Mesenchymal stem cell (in vitro differentiated cells and primary cell): ENCODE results near the gene PRKAG1.

ENCODE experiments used
- DNase-seq: peaks from one replicate; pipeline ENCODE4 v3.0.0-alpha.2; 2013
- H2AFZ ChIP-seq: one replicate; pipeline ENCODE4 v1.6.1; 2013; ENCODE audit warnings: low read depth, mild to moderate bottlenecking, control low read depth, inconsistent platforms, low read length, moderate library complexity
- H2AK5ac ChIP-seq: 2 replicates; pipeline ENCODE4 v1.6.1; 2013; ENCODE audit warnings: low read length, moderate library complexity, mild to moderate bottlenecking, inconsistent platforms; ENCODE audit not compliant: severe bottlenecking
- H2BK120ac ChIP-seq: one replicate; pipeline ENCODE4 v1.6.1; 2013; ENCODE audit warnings: low read depth, mild to moderate bottlenecking, inconsistent platforms, low read length, moderate library complexity
- H2BK12ac ChIP-seq, 2 experiments: one replicate each; pipeline ENCODE4 v1.6.1; 2013; ENCODE audit warnings: inconsistent platforms in 2 of 2, low read length in 2 of 2, mild to moderate bottlenecking in 2 of 2, moderate library complexity in 2 of 2, control low read depth in 1 of 2
- H2BK15ac ChIP-seq: one replicate; pipeline ENCODE4 v1.6.1; 2013; ENCODE audit warnings: mild to moderate bottlenecking, low read depth, inconsistent platforms; ENCODE audit not compliant: poor library complexity, severe bottlenecking
- H2BK5ac ChIP-seq: 2 replicates; pipeline ENCODE4 v1.6.1; 2013; ENCODE audit warnings: low read depth, mild to moderate bottlenecking, low read length, control low read depth, inconsistent platforms; ENCODE audit not compliant: poor library complexity, severe bottlenecking
- H3K14ac ChIP-seq, 2 experiments: one replicate each; pipeline ENCODE4 v1.6.1; 2013; ENCODE audit warnings: inconsistent platforms in 2 of 2, low read length in 2 of 2, control low read depth in 1 of 2, mild to moderate bottlenecking in 1 of 2, moderate library complexity in 1 of 2
- H3K18ac ChIP-seq, 2 experiments: one replicate each; pipeline ENCODE4 v1.6.1; 2013; ENCODE audit warnings: inconsistent platforms in 2 of 2, low read length in 2 of 2, control low read depth in 1 of 2, low read depth in 1 of 2, mild to moderate bottlenecking in 1 of 2
- H3K23ac ChIP-seq, 2 experiments: one replicate each; pipeline ENCODE4 v1.6.1; 2013; ENCODE audit warnings: inconsistent platforms in 2 of 2, low read length in 2 of 2, mild to moderate bottlenecking in 2 of 2, moderate library complexity in 2 of 2, control low read depth in 1 of 2
- H3K27ac ChIP-seq: 2 replicates; pipeline ENCODE4 v1.5.1; 2013; ENCODE audit warnings: mild to moderate bottlenecking, moderate library complexity, low read length, control low read depth, inconsistent platforms; ENCODE audit not compliant: poor library complexity, severe bottlenecking
- H3K27me3 ChIP-seq, 2 experiments: 2 replicates each; pipeline versions ENCODE4 v1.6.1 to v1.7.0; 2013; ENCODE audit warnings: low read length in 2 of 2, mild to moderate bottlenecking in 2 of 2, moderate library complexity in 2 of 2, control low read depth in 1 of 2, inconsistent platforms in 1 of 2; ENCODE audit not compliant: control insufficient read depth in 1 of 2, insufficient read depth in 1 of 2
- H3K36me3 ChIP-seq, 2 experiments: 2 replicates each; pipeline versions ENCODE4 v1.6.1 to v1.7.0; 2013; ENCODE audit warnings: low read length in 2 of 2, control low read depth in 1 of 2, inconsistent platforms in 1 of 2, low read depth in 1 of 2, mild to moderate bottlenecking in 1 of 2; ENCODE audit not compliant: insufficient read depth in 2 of 2, control insufficient read depth in 1 of 2
- H3K4ac ChIP-seq, 2 experiments: one replicate each; pipeline ENCODE4 v1.6.1; 2013; ENCODE audit warnings: inconsistent platforms in 2 of 2, low read length in 2 of 2, mild to moderate bottlenecking in 2 of 2, moderate library complexity in 2 of 2, control low read depth in 1 of 2, low read depth in 1 of 2
- H3K4me1 ChIP-seq: 2 replicates; pipeline ENCODE4 v1.6.1; 2013; ENCODE audit warnings: low read depth, low read length, control low read depth; ENCODE audit not compliant: control insufficient read depth, insufficient read depth
- H3K4me2 ChIP-seq: 2 replicates; pipeline ENCODE4 v1.6.1; 2013; ENCODE audit warnings: low read length, mild to moderate bottlenecking, inconsistent platforms; ENCODE audit not compliant: poor library complexity, severe bottlenecking
- H3K4me3 ChIP-seq, 2 experiments: 2 replicates each; pipeline versions ENCODE4 v1.5.1 to v1.7.0; 2013; ENCODE audit warnings: low read length in 2 of 2, mild to moderate bottlenecking in 2 of 2, control low read depth in 1 of 2, low read depth in 1 of 2; ENCODE audit not compliant: insufficient read depth in 1 of 2
- H3K79me1 ChIP-seq: replicated peaks from 2 replicates; pipeline ENCODE4 v1.6.1; 2013; ENCODE audit warnings: mild to moderate bottlenecking, control low read depth, low read length, inconsistent platforms; ENCODE audit not compliant: poor library complexity, severe bottlenecking
- H3K9ac ChIP-seq: 2 replicates; pipeline ENCODE4 v1.7.0; 2013; ENCODE audit warnings: mild to moderate bottlenecking, low read length, moderate library complexity
- H3K9me3 ChIP-seq: 2 replicates; pipeline ENCODE4 v1.7.0; 2013; ENCODE audit warnings: mild to moderate bottlenecking, low read length; ENCODE audit not compliant: control insufficient read depth
- H4K8ac ChIP-seq: one replicate; pipeline ENCODE4 v1.6.1; 2013; ENCODE audit warnings: inconsistent platforms, mild to moderate bottlenecking, low read length, moderate library complexity
- H4K91ac ChIP-seq: one replicate; pipeline ENCODE4 v1.6.1; 2013; ENCODE audit warnings: mild to moderate bottlenecking, low read length, inconsistent platforms
- WGBS: methylation state at CpG from one replicate; pipeline ENCODE4 v1.1.7; 2013; ENCODE audit warnings: mixed read lengths; 5-methylcytosine and 5-hydroxymethylcytosine counted together

Gene PRKAG1

DNA sequence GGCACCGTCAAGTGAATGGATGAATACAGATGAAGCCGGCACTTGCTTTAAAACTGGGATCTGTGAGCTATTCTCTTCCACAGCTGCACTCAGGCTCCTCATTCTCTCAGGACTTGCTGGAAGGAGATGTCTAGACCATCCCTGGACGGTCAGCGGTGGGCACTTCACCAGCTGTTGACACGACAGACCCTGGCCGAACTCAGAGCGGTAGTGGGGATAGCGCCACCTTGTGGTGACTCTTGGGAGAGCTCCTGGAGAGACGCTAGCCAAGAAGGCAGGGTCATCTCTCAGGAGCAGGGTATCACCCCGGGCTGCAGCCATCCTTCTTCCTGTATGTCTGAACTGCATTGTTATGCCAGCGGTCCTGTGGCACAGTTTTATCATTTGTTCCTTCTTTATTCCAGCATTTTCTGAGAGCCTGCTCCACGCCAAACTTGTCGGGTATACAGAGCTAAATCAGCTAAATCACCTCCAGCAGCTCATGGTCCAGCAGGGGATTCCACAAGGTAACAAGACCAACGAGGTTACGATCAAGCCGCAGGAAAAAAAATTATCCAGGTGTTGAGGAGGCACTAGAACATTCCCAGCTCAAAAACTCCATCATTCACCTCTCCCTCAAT, 30.4 kb downstream of the PRKAG1 start:
- H3K27ac ChIP-seq, result no peak overlapping the region
- DNase-seq, result peak; percentile 54
- WGBS, result 34% methylated on average over 16 of the region's 16 CpGs
- no peak overlapping the region for H2BK15ac ChIP-seq
- no peak overlapping the region for H3K9ac ChIP-seq
- H4K8ac ChIP-seq, result no peak overlapping the region
- no peaks in the 10 kb centered on the region for H3K79me1 ChIP-seq
- H3K36me3 ChIP-seq, result no peaks in the 10 kb centered on the region
- H2BK12ac ChIP-seq, result no peak overlapping the region
- no peak overlapping the region for H4K91ac ChIP-seq
- H3K4me2 ChIP-seq, result no peak overlapping the region
- H3K23ac ChIP-seq, result no peak overlapping the region
- no peak overlapping the region for H3K4ac ChIP-seq
- H2AFZ ChIP-seq, result no peak overlapping the region
- no peak overlapping the region for H2AK5ac ChIP-seq
- no peak overlapping the region for H2BK120ac ChIP-seq
- H3K27me3 ChIP-seq, result peaks cover 85 to 86% of the 10 kb centered on the region in 2 experiments
- H3K4me1 ChIP-seq, result no peaks in the 10 kb centered on the region
- H3K14ac ChIP-seq, result no peak overlapping the region
- no peak overlapping the region for H2BK5ac ChIP-seq
- no peak overlapping the region for H3K18ac ChIP-seq
- no peak overlapping the region for H3K4me3 ChIP-seq
- no peaks in the 10 kb centered on the region for H3K9me3 ChIP-seq

GRCh38 chr12:48986720-48987291, 31.8 kb downstream of the PRKAG1 start:
- Histone ChIP-seq H3K18ac (no peak overlapping the region), H3K4me3 (no peak overlapping the region), H2BK120ac (no peak overlapping the region), H4K91ac (no peak overlapping the region), H3K14ac (no peak overlapping the region), H3K36me3 (no peaks in the 10 kb centered on the region), H2BK5ac (no peak overlapping the region), H3K23ac (no peak overlapping the region), H4K8ac (no peak overlapping the region), H3K27ac (no peak overlapping the region), H3K9me3 (no peaks in the 10 kb centered on the region), H2AFZ (no peak overlapping the region), H3K4ac (no peak overlapping the region), H3K27me3 (peaks cover 92 to 93% of the 10 kb centered on the region in 2 experiments), H3K79me1 (no peaks in the 10 kb centered on the region), H2AK5ac (no peak overlapping the region), H3K4me1 (no peaks in the 10 kb centered on the region), H2BK15ac (no peak overlapping the region), H3K9ac (no peak overlapping the region), H2BK12ac (no peak overlapping the region), H3K4me2 (no peak overlapping the region)
- DNase-seq, result no peak
- WGBS, result 66% methylated on average over 23 of the region's 23 CpGs

- Histone ChIP-seq H3K9me3 (no peaks in the 10 kb centered on the region), H3K4me2 (no peak overlapping the region), H2BK15ac (no peak overlapping the region), H2BK12ac (no peak overlapping the region), H3K27ac (no peak overlapping the region), H2AK5ac (no peak overlapping the region), H2AFZ (no peak overlapping the region), H3K4me3 (no peak overlapping the region), H3K23ac (no peak overlapping the region), H4K8ac (no peak overlapping the region), H3K18ac (no peak overlapping the region), H2BK120ac (no peak overlapping the region), H3K9ac (no peak overlapping the region), H3K14ac (no peak overlapping the region), H3K4me1 (peaks cover 8% of the 10 kb centered on the region), H3K79me1 (no peaks in the 10 kb centered on the region), H3K36me3 (no peaks in the 10 kb centered on the region), H4K91ac (no peak overlapping the region), H3K27me3 (peaks cover 94 to 96% of the 10 kb centered on the region in 2 experiments), H2BK5ac (no peak overlapping the region), H3K4ac (no peak overlapping the region)
- WGBS, result 59% methylated on average over 2 of the region's 2 CpGs
- DNase-seq, result no peak
These were observed 32.7 kb downstream of the PRKAG1 start for GRCh38 chr12:48985901-48986300.

GRCh38 chr12:48985475-48985897, 33.1 kb downstream of the PRKAG1 start:
- Histone ChIP-seq H3K4ac (no peak overlapping the region), H4K8ac (no peak overlapping the region), H2BK15ac (no peak overlapping the region), H3K4me3 (no peak overlapping the region), H3K14ac (no peak overlapping the region), H3K36me3 (no peaks in the 10 kb centered on the region), H2BK12ac (no peak overlapping the region), H3K23ac (no peak overlapping the region), H3K27me3 (peaks cover 94 to 96% of the 10 kb centered on the region in 2 experiments), H2BK120ac (no peak overlapping the region), H3K18ac (no peak overlapping the region), H3K79me1 (no peaks in the 10 kb centered on the region), H3K27ac (no peak overlapping the region), H2AK5ac (no peak overlapping the region), H3K4me2 (no peak overlapping the region), H3K9ac (no peak overlapping the region), H3K4me1 (peaks cover 13% of the 10 kb centered on the region), H4K91ac (no peak overlapping the region), H2AFZ (no peak overlapping the region), H2BK5ac (no peak overlapping the region), H3K9me3 (no peaks in the 10 kb centered on the region)
- WGBS, result 7% methylated on average over 7 of the region's 10 CpGs
- no peak for DNase-seq
